Measurements from ENCODE around the gene SPSB1.

SPSB1 gene

GRCh38 chr1:9397997-9398526 lies 105.4 kb downstream of the SPSB1 start:
- peak; percentile 81 for DNase-seq

GRCh38 chr1:9399510-9400424 lies 107.1 kb downstream of the SPSB1 start:
- DNase-seq = peak; percentile 71

- DNase-seq = no peak
Measured at GRCh38 chr1:9400425-9401079, 107.9 kb downstream of the SPSB1 start.

GRCh38 chr1:9401080-9401453 lies 108.4 kb downstream of the SPSB1 start:
- DNase-seq = no peak

DNA sequence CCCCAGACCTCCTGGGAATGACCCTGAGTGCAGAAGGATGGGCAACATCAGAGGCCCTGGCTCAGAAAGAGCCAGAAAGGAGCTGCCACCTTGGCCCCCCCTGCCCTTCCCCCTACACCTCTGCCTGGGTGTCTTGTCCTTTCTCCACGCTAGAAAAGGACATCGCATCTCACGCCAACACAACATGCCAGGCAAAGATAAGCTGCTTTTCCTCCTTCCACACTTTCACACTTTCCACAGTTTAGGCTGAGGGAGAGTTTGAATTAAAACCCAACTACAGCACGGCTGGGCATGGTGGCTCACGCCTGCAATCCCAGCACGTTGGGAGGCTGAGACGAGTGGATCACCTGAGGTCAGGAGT lies 109.5 kb downstream of the SPSB1 start:
- DNase-seq = no peak

DNA sequence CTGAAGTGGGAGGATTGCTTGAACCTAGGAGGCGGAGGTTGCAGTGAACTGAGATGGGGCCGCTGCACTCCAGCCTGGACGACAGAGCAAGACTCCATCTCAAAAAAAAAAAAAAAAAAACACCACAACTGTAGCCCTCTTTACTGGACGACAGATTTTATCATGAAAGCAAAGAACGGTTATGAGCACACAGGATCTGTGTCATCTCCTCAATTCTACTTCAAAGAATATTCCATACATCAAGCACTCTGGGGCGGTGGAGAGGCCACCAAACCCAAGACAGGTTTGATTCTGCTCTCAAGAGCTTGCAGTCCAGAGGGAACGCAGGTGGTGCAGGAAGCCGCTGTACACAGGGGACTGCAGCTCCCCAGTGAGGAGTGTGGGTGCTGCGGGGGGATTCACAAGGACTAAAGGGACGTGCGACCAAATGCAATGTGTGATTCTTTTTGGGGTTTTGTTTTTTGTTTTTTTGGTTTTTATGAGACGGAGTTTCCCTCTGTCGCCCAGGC lies 110.1 kb downstream of the SPSB1 start:
- DNase-seq = no peak

DNA sequence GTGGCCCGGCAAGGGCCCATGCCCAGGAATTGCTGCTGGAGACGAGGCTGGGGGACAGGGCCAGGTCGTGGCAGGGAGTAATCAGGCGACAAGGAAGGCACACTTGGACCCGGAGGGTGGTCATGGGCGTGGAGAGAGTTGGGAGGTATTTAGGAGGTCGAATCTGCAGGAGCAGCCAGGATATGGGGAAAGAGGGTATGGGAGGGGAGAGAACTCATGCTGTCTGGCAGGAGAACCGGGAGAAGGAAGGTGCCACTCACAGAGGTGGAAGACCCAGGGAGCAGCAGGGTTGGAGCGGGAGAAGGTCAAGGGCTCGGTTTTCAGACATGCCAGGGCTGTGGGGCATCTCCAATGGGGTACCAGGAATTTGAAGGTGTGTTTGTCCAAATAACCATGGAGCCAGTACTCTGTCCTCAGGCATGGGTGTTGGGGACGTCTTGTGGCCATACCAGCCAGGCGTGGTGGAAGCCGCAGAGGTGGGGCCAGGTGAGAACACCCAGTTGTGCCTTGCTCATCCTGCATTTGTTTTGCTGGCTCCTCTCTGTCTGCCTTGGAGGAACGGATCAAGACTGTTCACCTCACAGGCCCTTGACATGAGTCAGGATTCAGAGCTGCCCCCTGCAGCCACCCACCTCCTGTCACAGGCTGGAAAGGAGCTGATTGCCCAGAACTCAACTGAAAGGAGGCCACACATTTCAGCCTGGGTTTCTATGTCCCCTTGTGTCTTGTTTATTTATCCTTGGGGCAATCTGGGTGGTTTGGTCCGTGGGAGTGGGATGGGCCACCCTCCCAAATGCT lies 111.6 kb downstream of the SPSB1 start:
- DNase-seq = no peak

- no peak for DNase-seq
Measured at GRCh38 chr1:9406111-9406510, 113.4 kb downstream of the SPSB1 start.

DNA sequence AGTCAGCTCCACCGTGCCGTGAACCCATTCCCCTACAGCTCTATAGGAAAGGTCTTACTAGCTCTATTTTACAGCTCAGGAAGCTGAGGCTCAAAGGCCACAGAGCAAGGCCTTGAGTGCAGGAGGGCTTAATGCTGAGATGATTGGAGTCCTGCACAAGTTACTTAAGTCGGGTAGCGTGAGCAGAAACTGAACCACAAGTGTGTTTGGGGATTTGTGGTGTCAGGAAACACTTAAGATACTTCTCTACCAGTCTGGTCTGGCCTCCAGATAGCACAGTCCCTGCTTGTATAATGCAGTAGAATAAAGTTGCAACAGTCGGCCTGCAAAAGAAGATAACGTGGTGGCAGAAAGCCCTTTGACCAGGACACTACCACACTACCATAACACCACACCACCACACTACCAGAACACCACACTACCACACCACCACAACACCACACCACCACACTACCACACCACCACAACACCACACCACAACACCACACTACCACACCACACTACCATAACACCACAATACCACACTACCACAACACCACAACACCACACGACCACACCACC lies 118.1 kb downstream of the SPSB1 start:
- DNase-seq = no peak

GRCh38 chr1:9413071-9413876 lies 120.6 kb downstream of the SPSB1 start:
- peak; percentile 72 for DNase-seq

DNA sequence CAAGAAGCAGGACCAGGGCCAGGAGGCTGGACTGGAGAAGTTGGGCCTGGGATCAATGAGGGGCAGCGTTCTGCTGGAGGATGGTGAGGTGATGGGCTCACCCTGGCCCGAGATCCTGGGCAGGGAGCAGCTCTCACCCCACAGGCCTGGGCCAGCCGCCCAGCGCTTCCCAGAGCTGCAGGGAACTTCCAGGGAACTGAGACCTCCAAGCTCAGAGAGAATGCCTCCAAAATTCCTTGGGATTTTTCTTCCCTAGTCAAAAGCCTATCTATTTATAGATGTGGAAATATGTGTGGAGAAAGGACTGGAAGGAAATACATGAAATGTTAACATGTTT lies 121.2 kb downstream of the SPSB1 start:
- DNase-seq = peak; percentile 72

DNA sequence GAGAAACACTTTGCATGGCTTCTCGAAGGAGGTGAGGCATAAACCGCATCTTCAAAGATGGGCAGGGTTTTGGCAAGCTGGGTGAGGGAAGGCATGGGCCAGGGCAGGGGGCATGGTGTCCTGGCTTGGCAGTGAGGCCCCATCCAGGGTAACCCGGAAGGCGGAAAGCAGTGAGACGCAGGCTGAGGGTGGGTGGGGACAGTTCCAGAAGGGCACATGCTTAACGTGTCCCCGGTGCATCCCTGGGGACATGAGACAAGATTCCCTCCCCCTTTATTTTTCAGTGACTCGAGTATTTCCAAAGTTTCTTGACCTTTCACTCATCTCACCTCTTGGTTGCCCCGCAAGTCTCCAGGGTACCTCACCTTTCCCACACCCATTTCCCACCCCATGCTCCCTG lies 123.8 kb downstream of the SPSB1 start:
- DNase-seq = no peak

GRCh38 chr1:9416918-9417500 lies 124.3 kb downstream of the SPSB1 start:
- no peak for DNase-seq

GRCh38 chr1:9417695-9418094 lies 125.0 kb downstream of the SPSB1 start:
- DNase-seq = no peak

- DNase-seq = no peak
Measured at GRCh38 chr1:9418851-9419250, 126.2 kb downstream of the SPSB1 start.
